WTC11 (cell line): ENCODE measurements around the gene ELMO3.

ENCODE experiments used
- NR2C2 ChIP-seq: sonication (generic); formaldehyde crosslinking; IDR thresholded peaks from 2 replicates; pipeline ENCODE4 v1.8.0; 2022; ENCODE audit warnings: mild to moderate bottlenecking, missing genetic modification reagents
- OVOL2 ChIP-seq: fragments of 250-450 bp; sonication (Bioruptor Pico); IDR thresholded peaks from 2 replicates; pipeline ENCODE4 v1.9.0; 2021; ENCODE audit warnings: mild to moderate bottlenecking, borderline replicate concordance
- RELA ChIP-seq: sonication (generic); formaldehyde crosslinking; IDR thresholded peaks from 2 replicates; pipeline ENCODE4 v1.8.1; 2022; ENCODE audit warnings: missing genetic modification reagents, mild to moderate bottlenecking, borderline replicate concordance
- TCF7 ChIP-seq: sonication (generic); formaldehyde crosslinking; IDR thresholded peaks from 2 replicates; pipeline ENCODE4 v1.8.0; 2022; ENCODE audit warnings: mild to moderate bottlenecking, low read depth, missing genetic modification reagents, moderate library complexity
- ZBTB21 ChIP-seq: sonication (generic); formaldehyde crosslinking; IDR thresholded peaks from 2 replicates; pipeline ENCODE4 v1.8.1; 2023; ENCODE audit warnings: mild to moderate bottlenecking, missing genetic modification reagents, borderline replicate concordance
- TF ChIP-seq, protein P1 (sequence below): sonication (generic); formaldehyde crosslinking; IDR thresholded peaks from 2 replicates; pipeline ENCODE4 v1.8.1; 2022; ENCODE audit warnings: low read depth, mild to moderate bottlenecking, moderate library complexity, missing genetic modification reagents, borderline replicate concordance
- TF ChIP-seq, protein P2 (sequence below): sonication (generic); formaldehyde crosslinking; IDR thresholded peaks from 2 replicates; pipeline ENCODE4 v1.8.1; 2022; ENCODE audit warnings: missing genetic modification reagents, borderline replicate concordance
- TF ChIP-seq, protein P3 (sequence below): fragments of 200-600 bp; IDR thresholded peaks from 2 replicates; pipeline ENCODE4 v1.8.0; 2022; ENCODE audit warnings: antibody characterized with exemption
- TF ChIP-seq, protein P4 (sequence below): sonication (generic); formaldehyde crosslinking; IDR thresholded peaks from 2 replicates; pipeline ENCODE4 v1.8.1; 2023; ENCODE audit warnings: mild to moderate bottlenecking, missing genetic modification reagents, moderate library complexity
- TF ChIP-seq, protein P5 (sequence below): sonication (generic); formaldehyde crosslinking; conservative IDR thresholded peaks from 2 replicates; pipeline ENCODE4 v1.8.1; 2022; ENCODE audit warnings: mild to moderate bottlenecking, missing genetic modification reagents
- TF ChIP-seq, protein P6 (sequence below): sonication (generic); formaldehyde crosslinking; IDR thresholded peaks from 2 replicates; pipeline ENCODE4 v1.8.1; 2023; ENCODE audit warnings: mild to moderate bottlenecking, moderate library complexity, missing genetic modification reagents
- TF ChIP-seq, protein P7 (sequence below): sonication (generic); formaldehyde crosslinking; IDR thresholded peaks from 2 replicates; pipeline ENCODE4 v1.8.1; 2022; ENCODE audit warnings: low read depth, missing genetic modification reagents, borderline replicate concordance

DNA sequence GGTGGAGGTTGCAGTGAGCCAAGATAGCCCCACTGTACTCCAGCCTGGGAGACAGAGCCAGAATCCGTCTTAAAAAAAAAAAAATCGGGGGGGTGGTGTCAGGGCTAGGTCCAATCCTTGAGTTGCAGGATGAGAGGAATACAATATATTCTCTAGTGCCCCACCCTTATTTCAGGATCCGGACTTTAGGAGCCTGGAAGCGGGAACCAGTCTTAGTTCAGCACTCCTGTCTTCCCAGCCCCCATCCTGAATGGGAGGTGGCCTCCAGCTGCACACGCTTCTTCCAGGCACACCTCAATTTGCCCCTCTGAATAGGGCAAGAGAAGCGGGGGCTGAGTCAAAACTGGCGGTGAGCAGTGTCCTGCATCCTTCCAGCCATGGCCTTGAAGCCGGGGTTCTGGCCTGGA is 46.7 kb downstream of the ELMO3 start:
- TF ChIP-seq, protein P1, sequence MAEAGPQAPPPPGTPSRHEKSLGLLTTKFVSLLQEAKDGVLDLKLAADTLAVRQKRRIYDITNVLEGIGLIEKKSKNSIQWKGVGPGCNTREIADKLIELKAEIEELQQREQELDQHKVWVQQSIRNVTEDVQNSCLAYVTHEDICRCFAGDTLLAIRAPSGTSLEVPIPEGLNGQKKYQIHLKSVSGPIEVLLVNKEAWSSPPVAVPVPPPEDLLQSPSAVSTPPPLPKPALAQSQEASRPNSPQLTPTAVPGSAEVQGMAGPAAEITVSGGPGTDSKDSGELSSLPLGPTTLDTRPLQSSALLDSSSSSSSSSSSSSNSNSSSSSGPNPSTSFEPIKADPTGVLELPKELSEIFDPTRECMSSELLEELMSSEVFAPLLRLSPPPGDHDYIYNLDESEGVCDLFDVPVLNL: no peak
- TF ChIP-seq, protein P2, sequence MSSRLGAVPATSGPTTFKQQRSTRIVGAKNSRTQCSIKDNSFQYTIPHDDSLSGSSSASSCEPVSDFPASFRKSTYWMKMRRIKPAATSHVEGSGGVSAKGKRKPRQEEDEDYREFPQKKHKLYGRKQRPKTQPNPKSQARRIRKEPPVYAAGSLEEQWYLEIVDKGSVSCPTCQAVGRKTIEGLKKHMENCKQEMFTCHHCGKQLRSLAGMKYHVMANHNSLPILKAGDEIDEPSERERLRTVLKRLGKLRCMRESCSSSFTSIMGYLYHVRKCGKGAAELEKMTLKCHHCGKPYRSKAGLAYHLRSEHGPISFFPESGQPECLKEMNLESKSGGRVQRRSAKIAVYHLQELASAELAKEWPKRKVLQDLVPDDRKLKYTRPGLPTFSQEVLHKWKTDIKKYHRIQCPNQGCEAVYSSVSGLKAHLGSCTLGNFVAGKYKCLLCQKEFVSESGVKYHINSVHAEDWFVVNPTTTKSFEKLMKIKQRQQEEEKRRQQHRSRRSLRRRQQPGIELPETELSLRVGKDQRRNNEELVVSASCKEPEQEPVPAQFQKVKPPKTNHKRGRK (CRISPR knock-in tag): no peak
- TF ChIP-seq, protein P3, sequence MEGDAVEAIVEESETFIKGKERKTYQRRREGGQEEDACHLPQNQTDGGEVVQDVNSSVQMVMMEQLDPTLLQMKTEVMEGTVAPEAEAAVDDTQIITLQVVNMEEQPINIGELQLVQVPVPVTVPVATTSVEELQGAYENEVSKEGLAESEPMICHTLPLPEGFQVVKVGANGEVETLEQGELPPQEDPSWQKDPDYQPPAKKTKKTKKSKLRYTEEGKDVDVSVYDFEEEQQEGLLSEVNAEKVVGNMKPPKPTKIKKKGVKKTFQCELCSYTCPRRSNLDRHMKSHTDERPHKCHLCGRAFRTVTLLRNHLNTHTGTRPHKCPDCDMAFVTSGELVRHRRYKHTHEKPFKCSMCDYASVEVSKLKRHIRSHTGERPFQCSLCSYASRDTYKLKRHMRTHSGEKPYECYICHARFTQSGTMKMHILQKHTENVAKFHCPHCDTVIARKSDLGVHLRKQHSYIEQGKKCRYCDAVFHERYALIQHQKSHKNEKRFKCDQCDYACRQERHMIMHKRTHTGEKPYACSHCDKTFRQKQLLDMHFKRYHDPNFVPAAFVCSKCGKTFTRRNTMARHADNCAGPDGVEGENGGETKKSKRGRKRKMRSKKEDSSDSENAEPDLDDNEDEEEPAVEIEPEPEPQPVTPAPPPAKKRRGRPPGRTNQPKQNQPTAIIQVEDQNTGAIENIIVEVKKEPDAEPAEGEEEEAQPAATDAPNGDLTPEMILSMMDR: no peak
- TF ChIP-seq RELA (no peak), ZBTB21 (no peak), TCF7 (CRISPR knock-in tag) (no peak), NR2C2 (no peak), OVOL2 (CRISPR knock-in tag) (no peak)
- TF ChIP-seq, protein P4, sequence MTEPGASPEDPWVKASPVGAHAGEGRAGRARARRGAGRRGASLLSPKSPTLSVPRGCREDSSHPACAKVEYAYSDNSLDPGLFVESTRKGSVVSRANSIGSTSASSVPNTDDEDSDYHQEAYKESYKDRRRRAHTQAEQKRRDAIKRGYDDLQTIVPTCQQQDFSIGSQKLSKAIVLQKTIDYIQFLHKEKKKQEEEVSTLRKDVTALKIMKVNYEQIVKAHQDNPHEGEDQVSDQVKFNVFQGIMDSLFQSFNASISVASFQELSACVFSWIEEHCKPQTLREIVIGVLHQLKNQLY (CRISPR knock-in tag): no peak
- TF ChIP-seq, protein P5, sequence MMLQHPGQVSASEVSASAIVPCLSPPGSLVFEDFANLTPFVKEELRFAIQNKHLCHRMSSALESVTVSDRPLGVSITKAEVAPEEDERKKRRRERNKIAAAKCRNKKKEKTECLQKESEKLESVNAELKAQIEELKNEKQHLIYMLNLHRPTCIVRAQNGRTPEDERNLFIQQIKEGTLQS (CRISPR knock-in tag): no peak
- TF ChIP-seq, protein P6, sequence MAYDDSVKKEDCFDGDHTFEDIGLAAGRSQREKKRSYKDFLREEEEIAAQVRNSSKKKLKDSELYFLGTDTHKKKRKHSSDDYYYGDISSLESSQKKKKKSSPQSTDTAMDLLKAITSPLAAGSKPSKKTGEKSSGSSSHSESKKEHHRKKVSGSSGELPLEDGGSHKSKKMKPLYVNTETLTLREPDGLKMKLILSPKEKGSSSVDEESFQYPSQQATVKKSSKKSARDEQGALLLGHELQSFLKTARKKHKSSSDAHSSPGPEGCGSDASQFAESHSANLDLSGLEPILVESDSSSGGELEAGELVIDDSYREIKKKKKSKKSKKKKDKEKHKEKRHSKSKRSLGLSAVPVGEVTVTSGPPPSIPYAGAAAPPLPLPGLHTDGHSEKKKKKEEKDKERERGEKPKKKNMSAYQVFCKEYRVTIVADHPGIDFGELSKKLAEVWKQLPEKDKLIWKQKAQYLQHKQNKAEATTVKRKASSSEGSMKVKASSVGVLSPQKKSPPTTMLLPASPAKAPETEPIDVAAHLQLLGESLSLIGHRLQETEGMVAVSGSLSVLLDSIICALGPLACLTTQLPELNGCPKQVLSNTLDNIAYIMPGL (CRISPR knock-in tag): no peak
- TF ChIP-seq, protein P7, sequence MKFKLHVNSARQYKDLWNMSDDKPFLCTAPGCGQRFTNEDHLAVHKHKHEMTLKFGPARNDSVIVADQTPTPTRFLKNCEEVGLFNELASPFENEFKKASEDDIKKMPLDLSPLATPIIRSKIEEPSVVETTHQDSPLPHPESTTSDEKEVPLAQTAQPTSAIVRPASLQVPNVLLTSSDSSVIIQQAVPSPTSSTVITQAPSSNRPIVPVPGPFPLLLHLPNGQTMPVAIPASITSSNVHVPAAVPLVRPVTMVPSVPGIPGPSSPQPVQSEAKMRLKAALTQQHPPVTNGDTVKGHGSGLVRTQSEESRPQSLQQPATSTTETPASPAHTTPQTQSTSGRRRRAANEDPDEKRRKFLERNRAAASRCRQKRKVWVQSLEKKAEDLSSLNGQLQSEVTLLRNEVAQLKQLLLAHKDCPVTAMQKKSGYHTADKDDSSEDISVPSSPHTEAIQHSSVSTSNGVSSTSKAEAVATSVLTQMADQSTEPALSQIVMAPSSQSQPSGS (CRISPR knock-in tag): no peak
